ENCODE results near the gene GCC2.

DNA sequence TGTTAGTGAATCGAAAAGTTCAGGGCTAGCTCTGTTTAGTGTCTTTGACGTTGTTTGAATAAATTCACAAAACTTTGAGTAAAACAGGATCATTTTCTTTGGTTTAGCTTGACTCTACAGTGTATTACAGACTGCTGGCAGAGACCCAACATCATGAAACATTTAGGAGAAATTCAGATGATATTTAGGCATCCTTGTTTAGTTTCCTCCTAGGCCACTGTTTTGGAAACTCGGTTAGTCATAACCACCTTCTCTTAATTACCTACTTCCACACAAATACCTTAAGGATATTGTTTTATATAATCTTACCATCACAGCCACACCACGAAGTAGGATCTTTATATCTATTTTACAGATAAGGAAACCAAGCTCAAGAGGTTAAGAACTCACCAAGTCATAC is 93.1 kb downstream of the GCC2 start:
- TF ChIP-seq, protein P1, sequence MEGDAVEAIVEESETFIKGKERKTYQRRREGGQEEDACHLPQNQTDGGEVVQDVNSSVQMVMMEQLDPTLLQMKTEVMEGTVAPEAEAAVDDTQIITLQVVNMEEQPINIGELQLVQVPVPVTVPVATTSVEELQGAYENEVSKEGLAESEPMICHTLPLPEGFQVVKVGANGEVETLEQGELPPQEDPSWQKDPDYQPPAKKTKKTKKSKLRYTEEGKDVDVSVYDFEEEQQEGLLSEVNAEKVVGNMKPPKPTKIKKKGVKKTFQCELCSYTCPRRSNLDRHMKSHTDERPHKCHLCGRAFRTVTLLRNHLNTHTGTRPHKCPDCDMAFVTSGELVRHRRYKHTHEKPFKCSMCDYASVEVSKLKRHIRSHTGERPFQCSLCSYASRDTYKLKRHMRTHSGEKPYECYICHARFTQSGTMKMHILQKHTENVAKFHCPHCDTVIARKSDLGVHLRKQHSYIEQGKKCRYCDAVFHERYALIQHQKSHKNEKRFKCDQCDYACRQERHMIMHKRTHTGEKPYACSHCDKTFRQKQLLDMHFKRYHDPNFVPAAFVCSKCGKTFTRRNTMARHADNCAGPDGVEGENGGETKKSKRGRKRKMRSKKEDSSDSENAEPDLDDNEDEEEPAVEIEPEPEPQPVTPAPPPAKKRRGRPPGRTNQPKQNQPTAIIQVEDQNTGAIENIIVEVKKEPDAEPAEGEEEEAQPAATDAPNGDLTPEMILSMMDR (IDR thresholded peaks at IDR 0.05) = no peak
- no peak for TF ChIP-seq EP300 (IDR thresholded peaks at IDR 0.05)
- TF ChIP-seq POLR2A (IDR thresholded peaks at IDR 0.05) = no peak

Data from tibial nerve (tissue), 4 donors.